ENCODE data around the gene TMEM143. TPM values are rescaled to one million over a fixed set of nuclear protein-coding genes. Genes with fewer than 3 reads are reported as not detected.

The TMEM143 gene
- total RNA-seq, 2 experiments from 2014 or later, result 17.1 to 19.4 TPM

- CTCF ChIA-PET, result interaction anchor here (1.3 kb wide), 1 partner anchor 17 kb away, joined by 4 read pairs; no protein-coding TSS in a partner anchor
- H3K36me3 Mint-ChIP-seq (ENCODE audit: low read depth), result peaks cover 2% of the 10 kb centered on the region
- no peaks in the 10 kb centered on the region for H3K9me3 Mint-ChIP-seq (ENCODE audit: insufficient read depth)
- H3K4me1 Mint-ChIP-seq (ENCODE audit: low read depth), result no peaks in the 10 kb centered on the region
- H3K4me3 Mint-ChIP-seq, result no peak overlapping the region
- ATAC-seq (no peak), DNase-seq (no peak)
- H3K27me3 Mint-ChIP-seq (ENCODE audit: low read depth), result peaks cover 7% of the 10 kb centered on the region
- POLR2A ChIA-PET, result no interaction called here
- no peak overlapping the region for H3K27ac Mint-ChIP-seq
These were observed 79.8 kb downstream of the TMEM143 start for GRCh38 chr19:48283908-48284307.

Other genes with a start within 250 kb of the TMEM143 start
- gene LIG1, start 193.6 kb downstream of the TMEM143 start, total RNA-seq, result 100 to 1,000 TPM; 190 to 198 TPM
- 10 to 100 TPM in 1 of 2 experiments, 1 to 10 TPM in 1; 9.0 to 10.3 TPM for gene ZSWIM9, start 193.3 kb downstream of the TMEM143 start, total RNA-seq
- gene CARD8, start 108.0 kb downstream of the TMEM143 start, total RNA-seq, result 100 to 1,000 TPM; 180 to 185 TPM
- under 1 TPM; 0.44 to 0.45 TPM for gene ZNF114, start 93.9 kb downstream of the TMEM143 start, total RNA-seq
- gene EMP3, start 38.4 kb downstream of the TMEM143 start, total RNA-seq, result 100 to 1,000 TPM; 300 to 320 TPM
- not detected for gene SYNGR4, start 427 bp upstream of the TMEM143 start, total RNA-seq
- 10 to 100 TPM; 70.3 to 71.3 TPM for gene KDELR1, start 27.6 kb upstream of the TMEM143 start, total RNA-seq
- under 1 TPM; 0.05 to 0.08 TPM for gene GRIN2D, start 29.7 kb upstream of the TMEM143 start, total RNA-seq
- gene GRWD1, start 82.0 kb upstream of the TMEM143 start, total RNA-seq, result 10 to 100 TPM; 46.4 to 50.4 TPM
- gene KCNJ14, start 91.6 kb upstream of the TMEM143 start, total RNA-seq, result 1 to 10 TPM; 1.4 to 1.5 TPM
- 10 to 100 TPM; 48.3 to 50.3 TPM for gene CYTH2, start 105.4 kb upstream of the TMEM143 start, total RNA-seq
- gene LMTK3, start 147.9 kb upstream of the TMEM143 start, total RNA-seq, result 1 to 10 TPM; 2.8 to 3.7 TPM
- gene SULT2B1, start 188.2 kb upstream of the TMEM143 start, total RNA-seq, result not detected
- gene SPACA4, start 242.8 kb upstream of the TMEM143 start, total RNA-seq, result not detected

Data from activated CD8-positive, alpha-beta T cell treated with anti-CD3 and anti-CD28 coated beads, Interleukin-2, amount 10 ng/mL, durations not matched to agents 7 days and 5 days (primary cell).